ENCODE data around the gene SYTL3. TPM values are rescaled to one million over a fixed set of nuclear protein-coding genes. Genes with fewer than 3 reads are reported as not detected.

Gene SYTL3
- total and polyA plus RNA-seq, 2 of the 8 experiments (the other 6 are each of a cell fraction or from before 2014, with no cell fraction given) = 0.27 to 0.99 TPM

DNA sequence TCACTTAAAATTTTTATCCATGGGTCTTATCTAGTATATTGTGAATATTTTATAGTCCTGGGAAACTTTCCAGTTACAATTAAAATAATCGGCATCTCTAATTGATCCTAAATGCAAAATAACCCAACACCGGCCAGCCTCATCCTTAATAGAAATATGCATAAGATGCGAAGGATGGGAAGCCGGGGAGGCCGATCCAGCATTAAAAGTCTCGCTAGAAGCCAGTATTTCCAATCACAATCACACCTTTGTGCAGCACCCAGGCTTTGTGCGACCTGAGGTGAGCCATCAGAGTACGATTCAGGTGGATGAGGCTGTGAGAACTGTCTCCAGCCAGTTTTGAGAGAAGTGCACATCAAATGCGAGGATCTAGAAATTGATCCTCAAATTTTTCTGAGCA is 104.0 kb downstream of the SYTL3 start:
- FAIRE-seq = no peak

More for the DNA sequence above, 104.0 kb downstream of the SYTL3 start:
- Histone ChIP-seq H3K56ac (replicated peaks; ENCODE audit: insufficient read length, low read depth, low read length) (no peak overlapping the region), H3K23me2 (ENCODE audit: low read depth, low read length) (no peaks in the 10 kb centered on the region), H3K9me3 (ENCODE audit: insufficient read depth in 2 of 2, low read depth in 1 of 2, low read length in 1 of 2) (no peaks in the 10 kb centered on the region), H2AFZ (ENCODE audit: low read length) (no peak overlapping the region), H3K79me2 (ENCODE audit: control insufficient read depth in 1 of 2, insufficient read depth in 2 of 2, low read length in 2 of 2) (no peaks in the 10 kb centered on the region), H3K18ac (ENCODE audit: extremely low read depth, low read length) (no peak overlapping the region), H4K91ac (replicated peaks; ENCODE audit: insufficient read length, low read length) (no peak overlapping the region), H3K27ac (ENCODE audit: low read depth, low read length) (no peak overlapping the region), H2BK5ac (ENCODE audit: low read depth, low read length) (no peak overlapping the region), H4K20me1 (replicated peaks in 1 of 2; ENCODE audit: control insufficient read depth in 1 of 2, insufficient read depth in 2 of 2, low read length in 2 of 2) (no peaks in the 10 kb centered on the region), H3K14ac (ENCODE audit: insufficient read length) (no peak overlapping the region), H2BK120ac (replicated peaks; ENCODE audit: low read depth, low read length) (no peak overlapping the region), H3K79me1 (ENCODE audit: low read depth, low read length) (no peaks in the 10 kb centered on the region), H3K27me3 (replicated peaks in 1 of 4; ENCODE audit: control insufficient read depth in 3 of 4, extremely low read depth in 1 of 4, insufficient read depth in 3 of 4, low read length in 3 of 4) (no peaks in the 10 kb centered on the region; a peak in 2 of 7 replicates), H2AK5ac (ENCODE audit: low read depth, low read length) (no peak overlapping the region), H3K4me3 (ENCODE audit: extremely low read depth in 1 of 4, insufficient read depth in 2 of 4, low read depth in 3 of 4, low read length in 4 of 4) (no peak overlapping the region), H2BK20ac (ENCODE audit: low read length) (no peak overlapping the region), H4K5ac (ENCODE audit: insufficient read length, low read depth, low read length) (no peak overlapping the region), H4K8ac (ENCODE audit: extremely low read depth, insufficient read depth, low read length) (no peak overlapping the region), H2BK15ac (ENCODE audit: low read length) (no peak overlapping the region), H3K36me3 (ENCODE audit: control insufficient read depth in 2 of 4, insufficient read depth in 4 of 4, low read length in 3 of 4) (no peaks in the 10 kb centered on the region), H3K4ac (replicated peaks; ENCODE audit: insufficient read length, low read depth, low read length) (no peak overlapping the region), H3K4me1 (replicated peaks in 1 of 4; ENCODE audit: control insufficient read depth in 3 of 4, insufficient read depth in 4 of 4, low read length in 3 of 4) (peaks cover 0 to 16% (median 6%) of the 10 kb centered on the region in 4 experiments; a peak in 6 of 7 replicates), H3K23ac (ENCODE audit: insufficient read length) (no peak overlapping the region), H3K9ac (replicated peaks in 1 of 4; ENCODE audit: extremely low read depth in 1 of 4, low read depth in 3 of 4, low read length in 3 of 4) (no peak overlapping the region), H3K4me2 (ENCODE audit: insufficient read depth in 1 of 2, low read depth in 2 of 2, low read length in 2 of 2) (no peak overlapping the region), H2BK12ac (ENCODE audit: low read depth, low read length) (no peak overlapping the region)
- no peak for DNase-seq (ENCODE audit: low read depth in 1 of 2, low spot score in 2 of 2)
- TF ChIP-seq ASH2L (IDR thresholded peaks at IDR 0.05; ENCODE audit: low read length) = no peak
- TF ChIP-seq SIX5 (IDR thresholded peaks at IDR 0.05; ENCODE audit: low read depth, low read length) = no peak
- no peak for TF ChIP-seq MAFK (IDR thresholded peaks at IDR 0.05; ENCODE audit: low read depth, low read length)
- TF ChIP-seq, protein P1, sequence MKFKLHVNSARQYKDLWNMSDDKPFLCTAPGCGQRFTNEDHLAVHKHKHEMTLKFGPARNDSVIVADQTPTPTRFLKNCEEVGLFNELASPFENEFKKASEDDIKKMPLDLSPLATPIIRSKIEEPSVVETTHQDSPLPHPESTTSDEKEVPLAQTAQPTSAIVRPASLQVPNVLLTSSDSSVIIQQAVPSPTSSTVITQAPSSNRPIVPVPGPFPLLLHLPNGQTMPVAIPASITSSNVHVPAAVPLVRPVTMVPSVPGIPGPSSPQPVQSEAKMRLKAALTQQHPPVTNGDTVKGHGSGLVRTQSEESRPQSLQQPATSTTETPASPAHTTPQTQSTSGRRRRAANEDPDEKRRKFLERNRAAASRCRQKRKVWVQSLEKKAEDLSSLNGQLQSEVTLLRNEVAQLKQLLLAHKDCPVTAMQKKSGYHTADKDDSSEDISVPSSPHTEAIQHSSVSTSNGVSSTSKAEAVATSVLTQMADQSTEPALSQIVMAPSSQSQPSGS (IDR thresholded peaks at IDR 0.05; ENCODE audit: low read length) = no peak
- TF ChIP-seq JUN (IDR thresholded peaks at IDR 0.05; ENCODE audit: low read depth, low read length) = no peak
- no peak for TF ChIP-seq NANOG (IDR thresholded peaks at IDR 0.05; ENCODE audit: insufficient read depth, low read depth, low read length, poor library complexity, severe bottlenecking)
- no peak for TF ChIP-seq SP4 (IDR thresholded peaks at IDR 0.05; ENCODE audit: low read length)
- CTCF ChIA-PET (ENCODE audit: partially characterized antibody) = interaction anchor here (1.1 to 1.5 kb wide), 5 partner anchors 9 to 219 kb away, joined by 3 to 4 read pairs (median 4); no protein-coding TSS in a partner anchor
- WGBS, 2 experiments (ENCODE audit: extremely low coverage in 1 of 2, insufficient coverage in 1 of 2, insufficient read length in 1 of 2, insufficient replicate concordance in 2 of 2, low coverage in 1 of 2, low lambda C conversion rate in 2 of 2, missing lambda C conversion rate in 1 of 2) = 87% methylated on average over 9 of the region's 9 CpGs; no CpG with 5 or more reads in 1 of the 2 experiments
- POLR2A ChIA-PET (ENCODE audit: partially characterized antibody) = interaction anchor here (3.1 kb wide), 1 partner anchor 10 kb away, joined by 20 read pairs; no protein-coding TSS in a partner anchor
